OCI-LY3 (cell line): Measurements from ENCODE around the gene SLC6A2.
"Not testable (repeated sequence)": the region's sequence is repeated elsewhere in the genome, so short reads cannot be mapped to it uniquely, and the experiment has no call there.

Experiments
- H2AFZ ChIP-seq: fragments of 200-600, 300-600 bp; shearing (Covaris generic); 2 replicates; pipeline ENCODE4 v1.6.0; 2014; ENCODE audit warnings: antibody characterized with exemption, low read depth, low read length
- H3K27ac ChIP-seq: fragments of 200-600, 300-600 bp; sonication (generic); 2 replicates; pipeline ENCODE4 v1.5.1; 2014; ENCODE audit warnings: mild to moderate bottlenecking, low read length, moderate library complexity, mixed read lengths
- H3K27me3 ChIP-seq: fragments of 200-600, 300-600 bp; sonication (generic); 2 replicates; pipeline ENCODE4 v1.6.1; 2014; ENCODE audit warnings: low read depth, low read length, mixed read lengths
- H3K36me3 ChIP-seq: fragments of 200-600, 300-600 bp; sonication (generic); replicated peaks from 2 replicates; pipeline ENCODE3; 2014; ENCODE audit warnings: low read depth, low read length, mixed read lengths
- H3K4me1 ChIP-seq: fragments of 300-600, 200-600 bp; sonication (generic); 2 replicates; pipeline ENCODE4 v1.6.1; 2014; ENCODE audit warnings: low read length, mixed read lengths
- H3K4me2 ChIP-seq: fragments of 200-600, 300-600 bp; sonication (generic); 2 replicates; pipeline ENCODE4 v1.6.1; 2014; ENCODE audit warnings: low read length, mixed read lengths
- H3K4me3 ChIP-seq: fragments of 300-600, 200-600 bp; sonication (generic); 2 replicates; pipeline ENCODE4 v1.5.1; 2014; ENCODE audit warnings: antibody characterized with exemption, mild to moderate bottlenecking, low read length, moderate library complexity
- H3K79me2 ChIP-seq: fragments of 300-600, 200-600 bp; shearing (Covaris generic); 2 replicates; pipeline ENCODE4 v1.6.1; 2014; ENCODE audit warnings: mild to moderate bottlenecking, low read length, mixed read lengths
- H3K9ac ChIP-seq: fragments of 300-600, 200-600 bp; shearing (Covaris generic); 2 replicates; pipeline ENCODE4 v1.6.0; 2014; ENCODE audit warnings: mild to moderate bottlenecking, low read length, moderate library complexity
- H3K9me3 ChIP-seq: fragments of 200-600, 300-600 bp; shearing (Covaris generic); 2 replicates; pipeline ENCODE4 v1.6.1; 2014; ENCODE audit warnings: low read length, mixed read lengths; ENCODE audit not compliant: insufficient read depth
- H4K20me1 ChIP-seq: fragments of 200-600, 300-600 bp; sonication (generic); 2 replicates; pipeline ENCODE4 v1.6.1; 2016; ENCODE audit warnings: low read length, mixed read lengths; ENCODE audit not compliant: insufficient read depth
- EZH2phosphoT487 ChIP-seq: fragments of 200-600 bp; shearing (Covaris generic); IDR thresholded peaks from 2 replicates; pipeline ENCODE4 v1.6.1; 2018; ENCODE audit warnings: antibody characterized with exemption, mixed run types, low read depth
- TF ChIP-seq, protein P1 (sequence below): fragments of 200-600, 300-600 bp; sonication (generic); IDR thresholded peaks from 2 replicates; pipeline ENCODE4 v1.5.1; 2014; ENCODE audit warnings: antibody characterized with exemption, low read length, low read depth

SLC6A2 gene

DNA sequence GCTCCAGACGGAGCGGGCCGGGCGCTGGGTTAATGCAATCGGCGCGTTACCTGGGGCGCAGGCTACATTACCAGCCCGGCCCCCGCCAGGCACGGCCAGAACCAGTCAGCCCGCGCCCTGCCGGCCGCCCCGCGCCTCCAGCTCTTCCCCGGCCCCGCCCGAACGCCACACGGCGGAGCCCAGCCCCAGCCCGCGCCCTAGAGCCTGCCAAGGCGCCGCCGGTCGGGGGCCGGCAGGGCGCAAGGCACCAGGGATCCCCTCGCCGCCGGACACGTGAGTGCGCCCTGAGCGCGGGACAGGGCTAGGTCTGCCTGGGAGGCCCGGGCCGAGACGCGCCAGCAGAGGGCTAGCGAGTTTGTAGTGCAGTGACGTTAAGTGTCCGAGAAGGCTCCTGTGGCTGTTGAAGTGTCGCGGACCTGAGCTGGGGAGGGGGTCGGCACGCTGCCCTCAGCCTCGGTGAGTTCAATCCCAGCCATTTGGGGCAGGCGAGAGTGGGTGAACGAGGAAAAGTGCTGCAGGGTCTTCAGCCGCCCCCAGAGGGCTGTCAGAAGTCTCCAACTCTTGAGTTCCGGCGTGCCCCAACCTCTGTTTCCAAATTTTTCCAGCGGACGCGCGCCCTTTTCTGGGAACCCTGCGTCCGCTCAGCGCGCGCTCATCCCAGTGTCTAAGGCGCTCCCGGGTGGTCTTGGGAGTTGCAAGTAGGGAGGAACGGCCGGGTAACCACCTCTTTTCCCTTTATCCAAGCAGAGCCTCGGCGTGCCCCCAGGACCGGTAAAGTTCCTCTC is at the start of gene SLC6A2:
TSS of gene SLC6A2 (plus strand) at position 92 of the 785 bp plus-strand sequence. CDS start 707 bp downstream, outside the sequence.
- H4K20me1 ChIP-seq: no peaks in the 10 kb centered on the region
- H2AFZ ChIP-seq: no peak within 1 kb of the TSS
- H3K27ac ChIP-seq: no peak within 1 kb of the TSS
- no peak within 1 kb of the TSS for H3K9ac ChIP-seq
- H3K36me3 ChIP-seq: no peaks in the 10 kb centered on the region
- H3K9me3 ChIP-seq: no peaks in the 10 kb centered on the region
- H3K79me2 ChIP-seq: no peaks in the 10 kb centered on the region
- TF ChIP-seq EZH2phosphoT487: no peak
- TF ChIP-seq, protein P1, sequence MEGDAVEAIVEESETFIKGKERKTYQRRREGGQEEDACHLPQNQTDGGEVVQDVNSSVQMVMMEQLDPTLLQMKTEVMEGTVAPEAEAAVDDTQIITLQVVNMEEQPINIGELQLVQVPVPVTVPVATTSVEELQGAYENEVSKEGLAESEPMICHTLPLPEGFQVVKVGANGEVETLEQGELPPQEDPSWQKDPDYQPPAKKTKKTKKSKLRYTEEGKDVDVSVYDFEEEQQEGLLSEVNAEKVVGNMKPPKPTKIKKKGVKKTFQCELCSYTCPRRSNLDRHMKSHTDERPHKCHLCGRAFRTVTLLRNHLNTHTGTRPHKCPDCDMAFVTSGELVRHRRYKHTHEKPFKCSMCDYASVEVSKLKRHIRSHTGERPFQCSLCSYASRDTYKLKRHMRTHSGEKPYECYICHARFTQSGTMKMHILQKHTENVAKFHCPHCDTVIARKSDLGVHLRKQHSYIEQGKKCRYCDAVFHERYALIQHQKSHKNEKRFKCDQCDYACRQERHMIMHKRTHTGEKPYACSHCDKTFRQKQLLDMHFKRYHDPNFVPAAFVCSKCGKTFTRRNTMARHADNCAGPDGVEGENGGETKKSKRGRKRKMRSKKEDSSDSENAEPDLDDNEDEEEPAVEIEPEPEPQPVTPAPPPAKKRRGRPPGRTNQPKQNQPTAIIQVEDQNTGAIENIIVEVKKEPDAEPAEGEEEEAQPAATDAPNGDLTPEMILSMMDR: no peak
- H3K4me1 ChIP-seq: no peaks in the 10 kb centered on the region
- no peak within 1 kb of the TSS for H3K4me3 ChIP-seq
- H3K27me3 ChIP-seq: no peaks in the 10 kb centered on the region
- H3K4me2 ChIP-seq: no peak within 1 kb of the TSS

DNA sequence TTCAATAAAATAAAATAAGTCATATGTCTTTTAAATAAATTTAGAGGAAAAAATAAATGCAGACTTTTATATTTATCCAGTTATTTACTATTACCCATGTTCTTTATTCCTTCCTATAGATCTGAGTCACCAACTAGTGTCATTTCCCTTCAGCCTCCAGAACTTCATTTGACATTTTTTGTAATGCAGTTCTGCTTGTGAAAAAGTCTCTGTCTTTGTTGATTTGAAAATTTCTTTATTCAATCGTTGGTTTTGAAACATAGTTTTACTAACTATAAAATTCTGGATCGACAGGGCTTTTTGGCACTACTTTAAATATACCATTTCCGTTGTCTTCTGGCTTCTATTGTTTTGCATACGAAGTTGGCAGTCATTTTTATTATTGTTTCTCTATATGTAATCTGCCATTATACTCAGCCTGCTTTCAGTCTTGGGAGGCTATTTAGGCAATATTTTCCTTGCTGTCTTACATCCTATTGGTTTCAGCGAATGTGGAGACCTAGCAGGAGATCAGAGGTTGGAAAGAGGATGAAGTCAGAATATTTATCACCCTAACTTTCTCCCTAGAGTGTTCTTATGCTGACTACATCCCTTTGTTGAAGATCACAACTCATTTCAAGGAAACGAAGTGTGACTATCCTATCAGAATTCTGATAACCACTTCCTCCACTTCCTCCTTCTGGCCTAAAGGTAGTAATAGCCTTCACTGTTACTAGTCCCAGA is 42.0 kb upstream of the SLC6A2 start:
- H3K36me3 ChIP-seq: no peaks in the 10 kb centered on the region
- no peak overlapping the region for H3K9ac ChIP-seq
- no peak overlapping the region for H3K27ac ChIP-seq
- no peaks in the 10 kb centered on the region for H4K20me1 ChIP-seq
- H3K79me2 ChIP-seq: no peaks in the 10 kb centered on the region
- no peak for TF ChIP-seq EZH2phosphoT487
- TF ChIP-seq, protein P1: no peak
- no peaks in the 10 kb centered on the region for H3K27me3 ChIP-seq
- H2AFZ ChIP-seq: no peak overlapping the region
- no peaks in the 10 kb centered on the region for H3K9me3 ChIP-seq
- no peaks in the 10 kb centered on the region for H3K4me1 ChIP-seq
- H3K4me3 ChIP-seq: no peak overlapping the region
- H3K4me2 ChIP-seq: no peak overlapping the region

DNA sequence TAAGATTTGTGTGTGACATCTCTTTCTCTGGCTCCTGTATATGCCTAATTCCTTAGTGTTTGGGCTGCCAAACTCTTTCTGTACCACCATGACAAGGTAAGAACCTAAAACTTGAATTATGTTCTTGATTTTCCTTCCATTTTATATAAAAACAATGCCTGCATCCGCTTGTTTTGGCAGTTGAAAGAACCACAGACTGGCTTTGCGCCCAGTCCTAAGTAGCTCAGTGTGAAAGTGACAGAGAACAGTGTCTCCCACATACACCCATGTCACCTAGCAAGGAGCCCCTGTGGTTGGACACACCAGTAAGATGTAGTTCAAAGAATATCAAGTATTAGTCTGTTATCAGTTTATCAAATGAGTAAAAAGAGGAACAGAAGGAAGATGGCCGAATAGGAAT is 40.7 kb upstream of the SLC6A2 start:
- no peak for TF ChIP-seq EZH2phosphoT487
- TF ChIP-seq, protein P1: no peak
- Histone ChIP-seq H3K9ac (no peak overlapping the region), H3K4me2 (no peak overlapping the region), H4K20me1 (no peaks in the 10 kb centered on the region), H3K9me3 (no peaks in the 10 kb centered on the region), H3K27ac (no peak overlapping the region), H3K4me3 (no peak overlapping the region), H2AFZ (no peak overlapping the region), H3K36me3 (no peaks in the 10 kb centered on the region), H3K27me3 (no peaks in the 10 kb centered on the region), H3K4me1 (no peaks in the 10 kb centered on the region), H3K79me2 (no peaks in the 10 kb centered on the region)

DNA sequence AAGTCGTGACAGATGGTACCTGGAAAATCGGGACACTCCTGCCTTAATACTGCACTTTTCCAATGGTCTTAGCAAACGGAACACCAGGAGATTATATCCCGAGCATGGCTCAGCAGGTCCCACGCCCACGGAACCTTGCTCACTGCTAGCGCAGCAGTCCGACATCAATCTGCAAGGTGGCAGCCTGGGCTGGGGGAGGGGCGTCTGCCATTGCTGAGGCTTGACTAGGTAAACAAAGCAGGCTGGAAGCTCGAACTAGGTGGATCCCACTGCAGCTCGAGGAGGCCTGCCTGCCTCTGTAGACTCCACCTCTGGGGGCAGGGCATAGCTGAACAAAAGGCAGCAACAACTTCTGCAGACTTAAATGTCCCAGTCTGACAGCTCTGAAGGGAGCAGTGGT is 40.1 kb upstream of the SLC6A2 start:
- not testable (repeated sequence) for H3K4me1 ChIP-seq, H3K4me2 ChIP-seq, H2AFZ ChIP-seq, H3K27me3 ChIP-seq, H3K27ac ChIP-seq, H3K36me3 ChIP-seq, H3K9ac ChIP-seq, H3K79me2 ChIP-seq, H4K20me1 ChIP-seq, H3K4me3 ChIP-seq, H3K9me3 ChIP-seq
